Esophagus squamous epithelium (tissue), 4 donors: ENCODE data around the gene PHF23.

Source experiments
- CTCF ChIP-seq, 6 experiments: fragments of 450-650 bp in 4 of 6; fragments of 200-600 bp in 2 of 6; sonication (generic) in 2 of 6; IDR thresholded peaks; one replicate each; pipeline ENCODE4 v1.5.1; 2016 to 2019; ENCODE audit warnings: antibody characterized with exemption in 6 of 6, mild to moderate bottlenecking in 4 of 6, moderate library complexity in 4 of 6
- POLR2A ChIP-seq, 4 donors: fragments of 450-650 bp; IDR thresholded peaks; one replicate each; pipeline ENCODE4 v1.6.1; 2017; ENCODE audit warnings: antibody characterized with exemption in 4 of 4, mild to moderate bottlenecking in 4 of 4, moderate library complexity in 3 of 4

DNA sequence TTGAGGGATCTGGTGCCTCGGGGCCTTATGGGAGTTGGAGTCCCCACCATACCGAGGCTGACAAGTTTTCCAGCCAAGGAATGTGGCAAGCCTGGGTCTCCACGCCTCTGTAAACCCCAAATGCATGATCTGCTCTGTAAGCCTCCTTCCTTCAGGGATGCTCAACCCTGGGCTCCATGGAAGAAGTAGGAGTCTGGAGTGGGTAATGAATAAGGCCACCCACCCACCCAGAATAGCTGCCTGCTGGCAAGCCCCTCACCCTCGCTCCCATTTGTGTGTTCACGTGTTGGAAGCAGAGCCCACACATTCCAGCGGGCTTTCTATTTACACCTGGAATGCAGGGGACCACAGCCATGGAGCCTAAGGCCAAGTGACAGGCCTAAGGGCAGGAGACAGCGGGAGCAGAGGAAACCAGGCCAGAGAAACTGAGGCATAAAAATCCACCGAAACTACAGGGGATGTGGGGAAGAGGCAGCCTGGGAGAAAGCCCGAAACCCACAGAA is 24.1 kb downstream of the PHF23 start:
- TF ChIP-seq CTCF (IDR thresholded peaks at IDR 0.05) (no peak), POLR2A (IDR thresholded peaks at IDR 0.05) (no peak)
